Astrocyte (in vitro differentiated cells and primary cell): ENCODE measurements around the gene ENKUR.

Experiments used
- EZH2 ChIP-seq: IDR thresholded peaks from 2 replicates; pipeline ENCODE4 v1.6.1; 2012; ENCODE audit warnings: mild to moderate bottlenecking, low read length, inconsistent platforms; ENCODE audit not compliant: insufficient read depth
- TF ChIP-seq, protein P1 (sequence below): IDR thresholded peaks from 2 replicates; pipeline ENCODE4 v1.5.1; 2011; ENCODE audit warnings: low read depth, mild to moderate bottlenecking, inconsistent platforms, low read length, moderate library complexity; ENCODE audit not compliant: insufficient read depth

DNA sequence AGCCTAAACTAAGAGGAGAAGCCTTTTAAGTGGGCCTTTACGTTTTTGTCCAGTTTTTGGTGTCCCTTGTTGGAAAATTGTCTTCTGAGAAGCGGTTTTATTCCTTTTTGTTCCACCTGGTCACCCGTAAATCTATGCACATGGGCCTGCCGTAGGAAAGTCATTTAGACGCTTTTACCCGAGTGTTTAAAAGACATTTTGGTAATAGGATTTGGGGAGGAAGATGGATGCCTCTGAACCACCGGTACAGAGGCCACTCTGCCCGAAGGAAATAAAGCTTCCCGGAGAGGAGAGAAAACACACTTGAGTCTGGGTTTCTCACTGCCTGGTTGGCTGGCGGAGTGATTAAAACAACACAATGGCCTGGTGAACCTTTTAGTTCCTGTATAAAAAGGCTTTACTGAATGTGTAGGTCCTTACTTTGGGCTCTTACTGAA lies 1.2 kb upstream of the ENKUR start:
- TF ChIP-seq, protein P1, sequence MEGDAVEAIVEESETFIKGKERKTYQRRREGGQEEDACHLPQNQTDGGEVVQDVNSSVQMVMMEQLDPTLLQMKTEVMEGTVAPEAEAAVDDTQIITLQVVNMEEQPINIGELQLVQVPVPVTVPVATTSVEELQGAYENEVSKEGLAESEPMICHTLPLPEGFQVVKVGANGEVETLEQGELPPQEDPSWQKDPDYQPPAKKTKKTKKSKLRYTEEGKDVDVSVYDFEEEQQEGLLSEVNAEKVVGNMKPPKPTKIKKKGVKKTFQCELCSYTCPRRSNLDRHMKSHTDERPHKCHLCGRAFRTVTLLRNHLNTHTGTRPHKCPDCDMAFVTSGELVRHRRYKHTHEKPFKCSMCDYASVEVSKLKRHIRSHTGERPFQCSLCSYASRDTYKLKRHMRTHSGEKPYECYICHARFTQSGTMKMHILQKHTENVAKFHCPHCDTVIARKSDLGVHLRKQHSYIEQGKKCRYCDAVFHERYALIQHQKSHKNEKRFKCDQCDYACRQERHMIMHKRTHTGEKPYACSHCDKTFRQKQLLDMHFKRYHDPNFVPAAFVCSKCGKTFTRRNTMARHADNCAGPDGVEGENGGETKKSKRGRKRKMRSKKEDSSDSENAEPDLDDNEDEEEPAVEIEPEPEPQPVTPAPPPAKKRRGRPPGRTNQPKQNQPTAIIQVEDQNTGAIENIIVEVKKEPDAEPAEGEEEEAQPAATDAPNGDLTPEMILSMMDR: no peak
- no peak for TF ChIP-seq EZH2
